H1 (cell line): ENCODE data around the gene CEP41. TPM values are rescaled to one million over a fixed set of nuclear protein-coding genes. Genes with fewer than 3 reads are reported as not detected.

Source experiments
- CTCF ChIA-PET: fragments of 300-600 bp; sonication (Branson Sonifier 250); formaldehyde crosslinking; loops from one replicate; lab custom pipeline; 2021; ENCODE audit not compliant: partially characterized antibody; lab: Charles Lee
- POLR2A ChIA-PET: fragments of 300-600 bp; sonication (Branson Sonifier 250); formaldehyde crosslinking; loops from one replicate; lab custom pipeline; 2021; ENCODE audit warnings: inconsistent platforms; ENCODE audit not compliant: partially characterized antibody; lab: Charles Lee
- DNase-seq, 2 experiments: peaks; one replicate each; pipeline versions ENCODE4 v3.0.0 to v3.0.0-alpha.2; 2010 to 2022; ENCODE audit warnings: low spot score in 2 of 2, low read depth in 1 of 2, mixed read lengths in 1 of 2
- FAIRE-seq: peaks from 2 replicates; lab custom pipeline; 2011; peaks lifted over from hg19 to GRCh38; lab: Jason Lieb, UNC
- H2AFZ ChIP-seq: 2 replicates; pipeline ENCODE4 v1.8.1; 2012; ENCODE audit warnings: low read length, inconsistent platforms
- H2AK5ac ChIP-seq: 2 replicates; pipeline ENCODE4 v1.6.1; 2013; ENCODE audit warnings: low read depth, low read length
- H2BK120ac ChIP-seq: replicated peaks from 2 replicates; pipeline ENCODE3; 2013; ENCODE audit warnings: low read depth, low read length, inconsistent platforms
- H2BK12ac ChIP-seq: 2 replicates; pipeline ENCODE4 v1.6.1; 2013; ENCODE audit warnings: low read depth, low read length
- H2BK15ac ChIP-seq: 2 replicates; pipeline ENCODE4 v1.6.1; 2013; ENCODE audit warnings: low read length
- H2BK20ac ChIP-seq: 2 replicates; pipeline ENCODE4 v1.6.1; 2013; ENCODE audit warnings: low read length
- H2BK5ac ChIP-seq: 2 replicates; pipeline ENCODE4 v1.6.1; 2013; ENCODE audit warnings: low read depth, low read length
- H3K14ac ChIP-seq: 2 replicates; pipeline ENCODE4 v1.6.1; 2013; ENCODE audit warnings: inconsistent platforms; ENCODE audit not compliant: insufficient read length
- H3K18ac ChIP-seq: 2 replicates; pipeline ENCODE4 v1.6.1; 2013; ENCODE audit warnings: low read length; ENCODE audit errors: extremely low read depth
- H3K23ac ChIP-seq: 2 replicates; pipeline ENCODE4 v1.6.1; 2013; ENCODE audit warnings: inconsistent platforms; ENCODE audit not compliant: insufficient read length
- H3K23me2 ChIP-seq: 2 replicates; pipeline ENCODE4 v1.6.1; 2013; ENCODE audit warnings: low read depth, low read length
- H3K27ac ChIP-seq: 2 replicates; pipeline ENCODE4 v1.6.1; 2011; ENCODE audit warnings: low read depth, low read length, inconsistent platforms
- H3K27me3 ChIP-seq, 4 experiments: replicated peaks in 1 of 4; 1 replicate in 1 of 4; 2 replicates in 3 of 4; pipeline versions ENCODE4 v1.6.1 to v1.8.1; 2011 to 2013; ENCODE audit warnings: low read length in 3 of 4, mild to moderate bottlenecking in 3 of 4, inconsistent platforms in 2 of 4, mixed read lengths in 2 of 4, moderate library complexity in 1 of 4; ENCODE audit not compliant: control insufficient read depth in 3 of 4, insufficient read depth in 3 of 4; ENCODE audit errors: extremely low read depth in 1 of 4
- H3K36me3 ChIP-seq, 4 experiments: 2 replicates each; pipeline versions ENCODE4 v1.6.1 to v1.8.1; 2011 to 2013; ENCODE audit warnings: mild to moderate bottlenecking in 4 of 4, low read length in 3 of 4, moderate library complexity in 2 of 4, control low read depth in 1 of 4, inconsistent platforms in 1 of 4; ENCODE audit not compliant: insufficient read depth in 4 of 4, control insufficient read depth in 2 of 4
- H3K4ac ChIP-seq: replicated peaks from 2 replicates; pipeline ENCODE3; 2013; ENCODE audit warnings: low read length, low read depth, mixed read lengths, inconsistent platforms; ENCODE audit not compliant: insufficient read length
- H3K4me1 ChIP-seq, 4 experiments: replicated peaks in 1 of 4; 1 replicate in 1 of 4; 2 replicates in 3 of 4; pipeline versions ENCODE4 v1.6.1 to v1.8.1; 2011 to 2013; ENCODE audit warnings: low read length in 3 of 4, inconsistent platforms in 2 of 4, mixed read lengths in 1 of 4; ENCODE audit not compliant: insufficient read depth in 4 of 4, control insufficient read depth in 3 of 4
- H3K4me2 ChIP-seq, 2 experiments: 2 replicates each; pipeline versions ENCODE4 v1.6.1 to v1.8.1; 2011 to 2013; ENCODE audit warnings: low read depth in 2 of 2, low read length in 2 of 2, control low read depth in 1 of 2, inconsistent platforms in 1 of 2, mild to moderate bottlenecking in 1 of 2; ENCODE audit not compliant: insufficient read depth in 1 of 2
- H3K4me3 ChIP-seq, 4 experiments: fragments of 200-600, 300-600 bp in 1 of 4; sonication (generic), shearing (Covaris generic), sonication (Bioruptor Twin) in 1 of 4; 2 replicates each; pipeline versions ENCODE4 v1.5.1 to v1.8.1; 2011 to 2016; ENCODE audit warnings: low read length in 4 of 4, low read depth in 3 of 4, control low read depth in 2 of 4, inconsistent platforms in 2 of 4, mild to moderate bottlenecking in 2 of 4, mixed read lengths in 1 of 4, moderate library complexity in 1 of 4; ENCODE audit not compliant: insufficient read depth in 2 of 4; ENCODE audit errors: extremely low read depth in 1 of 4
- H3K56ac ChIP-seq: replicated peaks from 2 replicates; pipeline ENCODE3; 2013; ENCODE audit warnings: low read depth, mild to moderate bottlenecking, mixed read lengths, low read length, inconsistent platforms; ENCODE audit not compliant: insufficient read length
- H3K79me1 ChIP-seq: 2 replicates; pipeline ENCODE4 v1.6.1; 2013; ENCODE audit warnings: low read depth, low read length, control low read depth
- H3K79me2 ChIP-seq, 2 experiments: 2 replicates each; pipeline versions ENCODE4 v1.6.1 to v1.8.1; 2012 to 2013; ENCODE audit warnings: low read length in 2 of 2, mild to moderate bottlenecking in 2 of 2, inconsistent platforms in 1 of 2; ENCODE audit not compliant: insufficient read depth in 2 of 2, control insufficient read depth in 1 of 2
- H3K9ac ChIP-seq, 4 experiments: replicated peaks in 1 of 4; 1 replicate in 1 of 4; 2 replicates in 3 of 4; pipeline versions ENCODE4 v1.6.1 to v1.8.1; 2011 to 2013; ENCODE audit warnings: low read depth in 3 of 4, low read length in 3 of 4, control low read depth in 2 of 4, mild to moderate bottlenecking in 2 of 4, moderate library complexity in 2 of 4, inconsistent platforms in 1 of 4; ENCODE audit errors: extremely low read depth in 1 of 4
- H3K9me3 ChIP-seq, 2 experiments: 2 replicates each; pipeline versions ENCODE4 v1.6.1 to v1.8.1; 2012 to 2013; ENCODE audit warnings: mild to moderate bottlenecking in 2 of 2, moderate library complexity in 2 of 2, control low read depth in 1 of 2, inconsistent platforms in 1 of 2, low read depth in 1 of 2, low read length in 1 of 2, mixed read lengths in 1 of 2; ENCODE audit not compliant: insufficient read depth in 2 of 2
- H4K20me1 ChIP-seq, 2 experiments: replicated peaks in 1 of 2; 2 replicates each; pipeline versions ENCODE3 to v1.8.1; 2011 to 2013; ENCODE audit warnings: inconsistent platforms in 2 of 2, low read length in 2 of 2, mild to moderate bottlenecking in 1 of 2; ENCODE audit not compliant: insufficient read depth in 2 of 2, control insufficient read depth in 1 of 2
- H4K5ac ChIP-seq: 2 replicates; pipeline ENCODE4 v1.6.1; 2013; ENCODE audit warnings: low read length, low read depth, mixed read lengths, inconsistent platforms; ENCODE audit not compliant: insufficient read length
- H4K8ac ChIP-seq: 2 replicates; pipeline ENCODE4 v1.8.0; 2013; ENCODE audit warnings: mild to moderate bottlenecking, moderate library complexity, low read length, inconsistent platforms; ENCODE audit not compliant: insufficient read depth; ENCODE audit errors: extremely low read depth
- H4K91ac ChIP-seq: replicated peaks from 2 replicates; pipeline ENCODE3; 2013; ENCODE audit warnings: low read length, mixed read lengths, inconsistent platforms; ENCODE audit not compliant: insufficient read length
- EGR1 ChIP-seq: IDR thresholded peaks from 2 replicates; pipeline ENCODE4 v1.6.1; 2011; ENCODE audit warnings: low read depth, low read length, borderline replicate concordance
- FOSL1 ChIP-seq: IDR thresholded peaks from 2 replicates; pipeline ENCODE4 v1.6.1; 2011; ENCODE audit warnings: mild to moderate bottlenecking, low read depth, low read length, moderate library complexity; ENCODE audit not compliant: insufficient read depth
- GABPA ChIP-seq: IDR thresholded peaks from 2 replicates; pipeline ENCODE4 v1.6.1; 2011; ENCODE audit warnings: mild to moderate bottlenecking, low read length, moderate library complexity, borderline replicate concordance; ENCODE audit not compliant: insufficient read depth
- GTF2F1 ChIP-seq: IDR thresholded peaks from 2 replicates; pipeline ENCODE4 v1.6.1; 2012; ENCODE audit warnings: low read depth, low read length, improper control_type of control experiment, borderline replicate concordance
- HDAC2 ChIP-seq, 2 experiments: fragments of 300-600 bp in 1 of 2; sonication (generic) in 1 of 2; IDR thresholded peaks; 2 replicates each; pipeline ENCODE4 v1.6.1; 2011 to 2012; ENCODE audit warnings: low read depth in 2 of 2, low read length in 2 of 2, mild to moderate bottlenecking in 2 of 2, moderate library complexity in 2 of 2, borderline replicate concordance in 1 of 2, inconsistent platforms in 1 of 2
- HDAC6 ChIP-seq: IDR thresholded peaks from one replicate; pipeline ENCODE4 v1.7.1; 2012; ENCODE audit warnings: low read depth, mild to moderate bottlenecking, inconsistent platforms, low read length, moderate library complexity
- JUND ChIP-seq: IDR thresholded peaks from 2 replicates; pipeline ENCODE4 v1.6.1; 2011; ENCODE audit warnings: mild to moderate bottlenecking, improper control_type of control experiment, low read length
- MAFK ChIP-seq: IDR thresholded peaks from 2 replicates; pipeline ENCODE4 v1.6.1; 2012; ENCODE audit warnings: low read depth, mild to moderate bottlenecking, improper control_type of control experiment, low read length
- NRF1 ChIP-seq: IDR thresholded peaks from 2 replicates; pipeline ENCODE4 v1.6.1; 2011; ENCODE audit warnings: mild to moderate bottlenecking, low read depth, low read length, improper control_type of control experiment
- SIRT6 ChIP-seq: IDR thresholded peaks from one replicate; pipeline ENCODE4 v1.7.1; 2012; ENCODE audit warnings: low read length, inconsistent platforms
- TAF1 ChIP-seq: IDR thresholded peaks from 2 replicates; pipeline ENCODE4 v1.6.1; 2011; ENCODE audit warnings: mild to moderate bottlenecking, low read depth, low read length
- TAF7 ChIP-seq: optimal IDR thresholded peaks from 2 replicates; pipeline ENCODE3; 2011; ENCODE audit warnings: low read depth, mild to moderate bottlenecking, inconsistent platforms, low read length, moderate library complexity, borderline replicate concordance
- WGBS, 2 experiments: shearing (Covaris generic) in 1 of 2; methylation state at CpG; one replicate each; pipeline versions ENCODE4 v1.1.6 to v1.1.7; 2013 to 2015; ENCODE audit warnings: low lambda C conversion rate in 2 of 2, mixed read lengths in 2 of 2, inconsistent platforms in 1 of 2, low coverage in 1 of 2, missing lambda C conversion rate in 1 of 2; ENCODE audit not compliant: insufficient replicate concordance in 2 of 2, insufficient coverage in 1 of 2, insufficient read length in 1 of 2; ENCODE audit errors: extremely low coverage in 1 of 2, missing lambda C conversion rate in 1 of 2; 5-methylcytosine and 5-hydroxymethylcytosine counted together
- polyA plus RNA-seq, 7 experiments: library from polyadenylated mRNA; depleted of rRNA in 3 of 7; stranded (reverse) in 5 of 7; unstranded in 2 of 7; fragments of >200 nt in 5 of 7; fragments of 200-250 nt in 2 of 7; gene quantifications; 1 replicate in 5 of 7; 2 replicates in 1 of 7; 4 replicates in 1 of 7; pipeline versions ENCODE4 v1.2.1 to v1.2.3, GENCODE V29; 2011 to 2013; ENCODE audit warnings: missing spikeins in 2 of 7, mixed read lengths in 2 of 7
- total RNA-seq: library from RNA; stranded (reverse); fragmentation: NEBNext Ultra II Directional; extraction: Animal tissue kit (Norgen Biotek cat#: 25700); gene quantifications from 2 replicates; pipeline ENCODE4 v1.2.1, GENCODE V29; 2021
- TF ChIP-seq, protein P1 (sequence below): IDR thresholded peaks from 2 replicates; pipeline ENCODE4 v1.6.1; 2012; ENCODE audit warnings: low read length, inconsistent platforms

The CEP41 gene
- total and polyA plus RNA-seq, 2 of the 8 experiments (the other 6 are each of a cell fraction or from before 2014, with no cell fraction given): 9.3 to 12.8 TPM

- no peaks in the 10 kb centered on the region for H4K20me1 ChIP-seq
- H3K79me1 ChIP-seq: no peaks in the 10 kb centered on the region
- WGBS, 2 experiments: 94% methylated on average over 6 of the region's 6 CpGs; no CpG with 5 or more reads in 1 of the 2 experiments
- no peak overlapping the region for H2BK5ac ChIP-seq
- H3K23me2 ChIP-seq: no peaks in the 10 kb centered on the region
- no peak overlapping the region for H2BK12ac ChIP-seq
- H3K27me3 ChIP-seq: no peaks in the 10 kb centered on the region; a peak in 1 of 7 replicates
- no peak overlapping the region for H3K4me3 ChIP-seq
- H3K56ac ChIP-seq: no peak overlapping the region
- POLR2A ChIA-PET: no interaction called here
- FAIRE-seq (no peak), DNase-seq (peak in 1 of 2 experiments; percentile 16)
- no peak overlapping the region for H2AK5ac ChIP-seq
- no peak overlapping the region for H2AFZ ChIP-seq
- H3K27ac ChIP-seq: no peak overlapping the region
- H3K79me2 ChIP-seq: no peaks in the 10 kb centered on the region
- H4K5ac ChIP-seq: no peak overlapping the region
- H2BK20ac ChIP-seq: no peak overlapping the region
- no peak overlapping the region for H2BK120ac ChIP-seq
- CTCF ChIA-PET: interaction anchor here (2.1 kb wide), 1 partner anchor 9 kb away, joined by 5 read pairs; no protein-coding TSS in a partner anchor
- no peak overlapping the region for H3K9ac ChIP-seq
- H2BK15ac ChIP-seq: no peak overlapping the region
- no peak for TF ChIP-seq HDAC2 (IDR thresholded peaks at IDR 0.05; ENCODE audit: borderline replicate concordance in 1 of 2, low read depth in 2 of 2, low read length in 2 of 2)
- TF ChIP-seq GABPA: no peak
- TF ChIP-seq TAF1: no peak
- TF ChIP-seq NRF1: no peak
- TF ChIP-seq, protein P1, sequence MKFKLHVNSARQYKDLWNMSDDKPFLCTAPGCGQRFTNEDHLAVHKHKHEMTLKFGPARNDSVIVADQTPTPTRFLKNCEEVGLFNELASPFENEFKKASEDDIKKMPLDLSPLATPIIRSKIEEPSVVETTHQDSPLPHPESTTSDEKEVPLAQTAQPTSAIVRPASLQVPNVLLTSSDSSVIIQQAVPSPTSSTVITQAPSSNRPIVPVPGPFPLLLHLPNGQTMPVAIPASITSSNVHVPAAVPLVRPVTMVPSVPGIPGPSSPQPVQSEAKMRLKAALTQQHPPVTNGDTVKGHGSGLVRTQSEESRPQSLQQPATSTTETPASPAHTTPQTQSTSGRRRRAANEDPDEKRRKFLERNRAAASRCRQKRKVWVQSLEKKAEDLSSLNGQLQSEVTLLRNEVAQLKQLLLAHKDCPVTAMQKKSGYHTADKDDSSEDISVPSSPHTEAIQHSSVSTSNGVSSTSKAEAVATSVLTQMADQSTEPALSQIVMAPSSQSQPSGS: no peak
- no peak for TF ChIP-seq GTF2F1
- no peak for TF ChIP-seq TAF7
- TF ChIP-seq EGR1: no peak
- TF ChIP-seq JUND: no peak
- TF ChIP-seq MAFK: no peak
- TF ChIP-seq HDAC6: no peak
- no peak for TF ChIP-seq SIRT6
- TF ChIP-seq FOSL1: no peak
- TF ChIP-seq, all 59 proteins: peak for 0
- Histone ChIP-seq H4K91ac (no peak overlapping the region), H3K23ac (no peak overlapping the region), H3K18ac (no peak overlapping the region), H4K8ac (no peak overlapping the region), H3K14ac (no peak overlapping the region), H3K36me3 (no peaks in the 10 kb centered on the region), H3K4ac (no peak overlapping the region), H3K9me3 (no peaks in the 10 kb centered on the region), H3K4me1 (no peaks in the 10 kb centered on the region), H3K4me2 (no peak overlapping the region)
Measured at GRCh38 chr7:130385600-130386066, 55.2 kb downstream of the CEP41 start.
